DMS114 treated with DMSO at 0.1 percent for 48 hours (cell line): Measurements from ENCODE around the gene UGT1A10.
"Not testable (repeated sequence)": the region's sequence is repeated elsewhere in the genome, so short reads cannot be mapped to it uniquely, and the experiment has no call there.

Experiments used
- DNase-seq: peaks from one replicate; lab custom pipeline; 2025; ENCODE audit not compliant: unreplicated experiment; lab: John Stamatoyannopoulos, UW

UGT1A10 gene

GRCh38 chr2:233736868-233737653, 100.8 kb downstream of the UGT1A10 start:
- DNase-seq = not testable (repeated sequence)

GRCh38 chr2:233740870-233741269, 104.6 kb downstream of the UGT1A10 start:
- no peak for DNase-seq

GRCh38 chr2:233743464-233744259, 107.4 kb downstream of the UGT1A10 start:
- DNase-seq = no peak

- DNase-seq = no peak
Measured at GRCh38 chr2:233745073-233745755, 109.0 kb downstream of the UGT1A10 start.

DNA sequence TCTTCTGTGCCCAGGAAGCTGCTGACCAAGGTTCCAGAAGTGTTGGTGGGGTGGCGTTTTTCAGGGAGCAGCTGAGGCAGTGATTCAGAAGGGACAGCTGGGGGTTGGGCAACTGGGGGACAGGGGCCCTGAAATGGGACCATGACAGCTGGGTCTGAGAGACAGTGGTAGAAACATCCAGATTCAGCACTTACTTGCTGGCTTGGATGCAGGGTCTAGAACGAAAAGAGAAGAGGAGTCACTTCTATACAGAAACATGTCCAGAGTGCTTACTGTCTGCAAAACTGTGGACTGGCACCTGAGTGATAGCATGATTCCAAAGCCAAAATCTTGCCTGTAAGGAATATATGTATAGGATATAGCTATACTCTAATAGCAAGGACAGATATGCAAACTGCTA, 109.6 kb downstream of the UGT1A10 start:
- DNase-seq = not testable (repeated sequence)

GRCh38 chr2:233746475-233747282, 110.4 kb downstream of the UGT1A10 start:
- no peak for DNase-seq

DNA sequence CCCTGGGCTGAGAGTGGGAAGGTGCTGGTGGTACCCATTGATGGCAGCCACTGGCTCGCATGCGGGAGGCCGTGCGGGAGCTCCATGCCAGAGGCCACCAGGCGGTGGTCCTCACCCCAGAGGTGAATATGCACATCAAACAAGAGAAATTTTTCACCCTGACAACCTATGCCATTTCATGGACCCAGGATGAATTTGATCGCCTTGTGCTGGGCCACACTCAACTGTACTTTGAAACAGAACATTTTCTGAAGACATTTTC, 111.0 kb downstream of the UGT1A10 start:
- DNase-seq = no peak

- not testable (repeated sequence) for DNase-seq
Measured at GRCh38 chr2:233750689-233751088, 114.4 kb downstream of the UGT1A10 start.

DNA sequence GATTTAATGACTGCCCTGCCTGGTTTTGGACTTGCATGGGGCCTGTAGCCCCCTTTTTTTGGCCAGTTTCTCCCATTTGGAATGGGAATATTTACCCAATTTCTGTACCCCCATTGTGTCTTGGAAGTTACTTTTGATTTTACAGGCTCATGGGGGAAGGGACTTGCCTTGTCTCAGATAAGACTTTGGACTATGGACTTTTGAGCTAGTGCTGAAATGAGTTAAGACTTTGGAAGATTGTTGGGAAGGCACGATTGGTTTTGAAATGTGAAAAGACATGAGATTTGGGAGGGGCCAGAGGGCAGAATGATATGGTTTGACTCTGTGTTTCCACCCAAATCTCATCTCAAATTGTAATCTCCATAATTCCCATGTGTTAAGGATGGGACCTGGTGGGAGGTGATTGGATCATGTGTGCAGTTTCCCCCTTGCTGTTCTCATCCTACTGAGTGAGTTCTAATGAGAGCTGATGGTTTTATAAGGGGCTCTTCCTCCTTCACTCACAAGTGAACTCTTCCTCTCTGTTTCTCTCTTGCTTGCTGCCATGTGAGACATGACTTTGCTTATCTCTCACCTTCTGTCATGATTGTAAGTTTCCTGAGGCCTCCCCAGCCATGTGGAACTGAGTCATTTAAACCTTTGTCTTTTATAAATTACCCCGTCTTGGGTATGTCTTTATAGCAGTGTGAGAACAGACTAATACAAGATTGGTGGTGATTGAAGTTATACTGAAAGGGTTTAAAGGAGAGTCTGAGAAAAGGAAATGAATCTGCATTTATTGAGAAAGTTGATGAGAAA, 115.2 kb downstream of the UGT1A10 start:
- DNase-seq = not testable (repeated sequence)

GRCh38 chr2:233754872-233755611, 118.8 kb downstream of the UGT1A10 start:
- no peak for DNase-seq

DNA sequence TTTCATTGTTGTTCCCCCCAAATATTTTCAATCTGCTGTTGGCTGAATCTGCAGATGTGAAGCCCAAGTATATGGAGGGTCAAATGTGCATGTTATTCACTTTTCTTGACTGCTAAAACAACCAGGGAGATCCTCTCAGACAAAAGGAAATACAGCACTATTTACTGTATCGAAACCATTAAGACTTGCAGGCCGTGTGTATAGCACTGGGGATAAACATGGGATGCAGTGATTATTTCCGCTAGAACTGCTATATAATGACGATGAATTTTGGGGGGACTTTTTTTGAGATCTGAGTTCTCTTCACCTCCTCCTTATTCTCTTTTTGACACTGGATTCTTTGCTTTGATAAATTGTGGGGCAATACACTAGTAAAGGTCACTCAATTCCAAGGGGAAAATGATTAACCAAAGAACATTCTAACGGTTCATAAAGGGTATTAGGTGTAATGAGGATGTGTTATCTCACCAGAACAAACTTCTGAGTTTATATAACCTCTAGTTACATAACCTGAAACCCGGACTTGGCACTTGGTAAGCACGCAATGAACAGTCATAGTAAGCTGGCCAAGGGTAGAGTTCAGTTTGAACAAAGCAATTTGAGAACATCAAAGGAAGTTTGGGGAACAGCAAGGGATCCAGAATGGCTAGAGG, 120.3 kb downstream of the UGT1A10 start:
- no peak for DNase-seq

- no peak for DNase-seq
Measured at GRCh38 chr2:233758141-233758540, 121.9 kb downstream of the UGT1A10 start.

GRCh38 chr2:233758849-233759248, 122.6 kb downstream of the UGT1A10 start:
- no peak for DNase-seq

GRCh38 chr2:233760043-233760442, 123.8 kb downstream of the UGT1A10 start, which contains the start of gene UGT1A1:
Gene UGT1A1, plus strand, starts transcription at chr2:233760270. Its CDS starts 18 bp downstream, at chr2:233760288.
- no peak for DNase-seq

- no peak for DNase-seq
Measured at GRCh38 chr2:233761040-233761769, 125.0 kb downstream of the UGT1A10 start.

GRCh38 chr2:233764264-233764663, 128.0 kb downstream of the UGT1A10 start:
- no peak for DNase-seq

GRCh38 chr2:233764761-233765160, 128.5 kb downstream of the UGT1A10 start:
- no peak for DNase-seq

DNA sequence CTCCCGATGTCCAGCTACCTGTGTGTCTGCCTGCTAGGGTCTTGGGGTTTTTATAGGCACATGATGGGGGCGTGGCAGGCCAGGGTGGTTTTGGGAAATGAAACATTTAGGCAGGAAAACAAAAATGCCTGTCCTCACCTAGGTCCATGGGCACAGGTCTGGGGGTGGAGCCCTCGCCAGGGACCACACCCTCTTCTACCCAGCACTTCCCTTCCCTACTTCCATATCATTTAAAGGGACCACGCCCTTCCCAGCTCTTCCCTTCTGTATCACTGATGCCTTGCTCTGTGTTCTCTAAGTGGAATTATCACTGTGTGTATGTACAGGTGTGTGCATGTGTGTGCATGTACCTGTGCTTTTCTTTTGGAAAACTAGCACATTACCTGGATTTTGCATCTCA, 130.2 kb downstream of the UGT1A10 start:
- DNase-seq = no peak
